Mucosa of stomach (tissue), 1 donor: ENCODE measurements around the gene STARD9.

ENCODE experiments used
- H3K27me3 ChIP-seq: one replicate; pipeline ENCODE4 v1.7.0; 2013; ENCODE audit warnings: mild to moderate bottlenecking, low read length; ENCODE audit not compliant: control insufficient read depth, insufficient read depth
- H3K36me3 ChIP-seq: one replicate; pipeline ENCODE4 v1.7.0; 2013; ENCODE audit warnings: low read length; ENCODE audit not compliant: control insufficient read depth, insufficient read depth
- H3K4me1 ChIP-seq: one replicate; pipeline ENCODE4 v1.7.0; 2013; ENCODE audit warnings: mild to moderate bottlenecking, low read length; ENCODE audit not compliant: control insufficient read depth, insufficient read depth
- H3K4me3 ChIP-seq: one replicate; pipeline ENCODE4 v1.7.0; 2013; ENCODE audit warnings: low read length
- H3K9ac ChIP-seq: one replicate; pipeline ENCODE4 v1.7.0; 2013; ENCODE audit warnings: mild to moderate bottlenecking, low read length, moderate library complexity
- H3K9me3 ChIP-seq: one replicate; pipeline ENCODE4 v1.7.0; 2013; ENCODE audit warnings: mild to moderate bottlenecking, low read length, moderate library complexity; ENCODE audit not compliant: control insufficient read depth
- donor health status: Pancreatic carcinoma.

STARD9 gene

GRCh38 chr15:42692997-42693396 lies 117.6 kb downstream of the STARD9 start:
- Histone ChIP-seq H3K36me3 (no peaks in the 10 kb centered on the region), H3K9me3 (no peaks in the 10 kb centered on the region), H3K4me1 (no peaks in the 10 kb centered on the region), H3K9ac (no peak overlapping the region), H3K27me3 (no peaks in the 10 kb centered on the region), H3K4me3 (no peak overlapping the region)

- no peaks in the 10 kb centered on the region for H3K36me3 ChIP-seq
- H3K4me3 ChIP-seq = no peak overlapping the region
- H3K4me1 ChIP-seq = no peaks in the 10 kb centered on the region
- no peak overlapping the region for H3K9ac ChIP-seq
- no peaks in the 10 kb centered on the region for H3K9me3 ChIP-seq
- no peaks in the 10 kb centered on the region for H3K27me3 ChIP-seq
These were observed 118.1 kb downstream of the STARD9 start for GRCh38 chr15:42693496-42693895.

GRCh38 chr15:42693942-42694341 lies 118.5 kb downstream of the STARD9 start:
- no peaks in the 10 kb centered on the region for H3K4me1 ChIP-seq
- no peaks in the 10 kb centered on the region for H3K9me3 ChIP-seq
- no peaks in the 10 kb centered on the region for H3K27me3 ChIP-seq
- no peaks in the 10 kb centered on the region for H3K36me3 ChIP-seq
- no peak overlapping the region for H3K9ac ChIP-seq
- no peak overlapping the region for H3K4me3 ChIP-seq

- Histone ChIP-seq H3K4me1 (no peaks in the 10 kb centered on the region), H3K9me3 (no peaks in the 10 kb centered on the region), H3K36me3 (no peaks in the 10 kb centered on the region), H3K9ac (no peak overlapping the region), H3K4me3 (no peak overlapping the region), H3K27me3 (no peaks in the 10 kb centered on the region)
These were observed 119.0 kb downstream of the STARD9 start for GRCh38 chr15:42694398-42694797.

GRCh38 chr15:42695527-42696071 lies 120.2 kb downstream of the STARD9 start:
- Histone ChIP-seq H3K27me3 (no peaks in the 10 kb centered on the region), H3K4me1 (no peaks in the 10 kb centered on the region), H3K9me3 (no peaks in the 10 kb centered on the region), H3K36me3 (no peaks in the 10 kb centered on the region), H3K4me3 (no peak overlapping the region), H3K9ac (no peak overlapping the region)

GRCh38 chr15:42696626-42697025 lies 121.2 kb downstream of the STARD9 start:
- Histone ChIP-seq H3K27me3 (no peaks in the 10 kb centered on the region), H3K4me1 (no peaks in the 10 kb centered on the region), H3K36me3 (no peaks in the 10 kb centered on the region)

GRCh38 chr15:42704492-42704926 lies 129.1 kb downstream of the STARD9 start:
- H3K27me3 ChIP-seq = no peaks in the 10 kb centered on the region
- H3K36me3 ChIP-seq = no peaks in the 10 kb centered on the region
- H3K4me3 ChIP-seq = no peak overlapping the region
- H3K4me1 ChIP-seq = no peaks in the 10 kb centered on the region
- H3K9me3 ChIP-seq = no peaks in the 10 kb centered on the region
- no peak overlapping the region for H3K9ac ChIP-seq

More at GRCh38 chr15:42696626-42697025, 121.2 kb downstream of the STARD9 start:
- Histone ChIP-seq H3K9ac (no peak overlapping the region), H3K4me3 (no peak overlapping the region), H3K9me3 (no peaks in the 10 kb centered on the region)

- no peaks in the 10 kb centered on the region for H3K36me3 ChIP-seq
- H3K27me3 ChIP-seq = no peaks in the 10 kb centered on the region
- H3K4me1 ChIP-seq = no peaks in the 10 kb centered on the region
- no peaks in the 10 kb centered on the region for H3K9me3 ChIP-seq
- H3K9ac ChIP-seq = no peak overlapping the region
- no peak overlapping the region for H3K4me3 ChIP-seq
These were observed 129.9 kb downstream of the STARD9 start for GRCh38 chr15:42705336-42705735.

GRCh38 chr15:42707068-42707467 lies 131.7 kb downstream of the STARD9 start:
- Histone ChIP-seq H3K36me3 (no peaks in the 10 kb centered on the region), H3K9ac (no peak overlapping the region), H3K9me3 (no peaks in the 10 kb centered on the region), H3K4me3 (no peak overlapping the region), H3K27me3 (no peaks in the 10 kb centered on the region), H3K4me1 (no peaks in the 10 kb centered on the region)

GRCh38 chr15:42707873-42708544 lies 132.6 kb downstream of the STARD9 start:
- Histone ChIP-seq H3K9ac (no peak overlapping the region), H3K4me1 (no peaks in the 10 kb centered on the region), H3K36me3 (no peaks in the 10 kb centered on the region), H3K9me3 (no peaks in the 10 kb centered on the region), H3K27me3 (no peaks in the 10 kb centered on the region), H3K4me3 (no peak overlapping the region)

- Histone ChIP-seq H3K36me3 (no peaks in the 10 kb centered on the region), H3K9me3 (no peaks in the 10 kb centered on the region), H3K4me1 (no peaks in the 10 kb centered on the region), H3K4me3 (no peak overlapping the region), H3K27me3 (no peaks in the 10 kb centered on the region), H3K9ac (no peak overlapping the region)
These were observed 135.3 kb downstream of the STARD9 start for GRCh38 chr15:42710662-42711061.

GRCh38 chr15:42711746-42712145 lies 136.3 kb downstream of the STARD9 start:
- Histone ChIP-seq H3K36me3 (no peaks in the 10 kb centered on the region), H3K9ac (no peak overlapping the region), H3K4me3 (no peak overlapping the region), H3K9me3 (no peaks in the 10 kb centered on the region), H3K27me3 (no peaks in the 10 kb centered on the region), H3K4me1 (no peaks in the 10 kb centered on the region)
